ENCODE data around the gene TPSAB1. TPM values are rescaled to one million over a fixed set of nuclear protein-coding genes. Genes with fewer than 3 reads are reported as not detected.
"Not testable (repeated sequence)": the region's sequence is repeated elsewhere in the genome, so short reads cannot be mapped to it uniquely, and the experiment has no call there.

Gene TPSAB1
- total RNA-seq, 1 donor from 2014 or later = not detected

GRCh38 chr16:1237990-1238389, 2.5 kb upstream of the TPSAB1 start:
- H3K9ac ChIP-seq (ENCODE audit: low read length) = no peak overlapping the region
- no peaks in the 10 kb centered on the region for H3K79me2 ChIP-seq (ENCODE audit: insufficient read depth, low read length)
- FAIRE-seq (no peak), DNase-seq (ENCODE audit: low read depth) (no peak)
- H4K20me1 ChIP-seq (ENCODE audit: insufficient read depth, low read length) = no peaks in the 10 kb centered on the region
- no peak overlapping the region for H3K27ac ChIP-seq (ENCODE audit: low read depth, low read length)
- H3K27me3 ChIP-seq (ENCODE audit: insufficient read depth, low read length) = no peaks in the 10 kb centered on the region
- Mint-ChIP-seq H3K4me1 (ENCODE audit: low read depth, unreplicated experiment) (no peaks in the 10 kb centered on the region), H3K27ac (ENCODE audit: unreplicated experiment) (no peak overlapping the region), H3K27me3 (ENCODE audit: low read depth, unreplicated experiment) (peaks cover 12% of the 10 kb centered on the region), H3K4me3 (ENCODE audit: unreplicated experiment) (no peak overlapping the region), H3K9me3 (ENCODE audit: unreplicated experiment) (no peaks in the 10 kb centered on the region), H3K36me3 (ENCODE audit: low read depth, unreplicated experiment) (no peaks in the 10 kb centered on the region)
- H3K4me3 ChIP-seq (ENCODE audit: insufficient read depth, low read depth, low read length) = no peak overlapping the region
- no peaks in the 10 kb centered on the region for H3K9me3 ChIP-seq (ENCODE audit: insufficient read depth, low read depth, low read length)
- H2AFZ ChIP-seq (ENCODE audit: low read depth, low read length) = no peak overlapping the region
- TF ChIP-seq CTCF (IDR thresholded peaks at IDR 0.05; ENCODE audit: insufficient read depth, low read depth, low read length) (no peak), EZH2 (IDR thresholded peaks at IDR 0.05; ENCODE audit: insufficient read depth, low read length) (no peak)
- no peaks in the 10 kb centered on the region for H3K4me1 ChIP-seq (ENCODE audit: insufficient read depth, low read length)
- H3K4me2 ChIP-seq (ENCODE audit: low read length) = no peak overlapping the region
- H3K36me3 ChIP-seq (ENCODE audit: insufficient read depth, low read length) = no peaks in the 10 kb centered on the region

GRCh38 chr16:1238909-1239308, 1.6 kb upstream of the TPSAB1 start:
- H3K27me3 Mint-ChIP-seq (ENCODE audit: low read depth, unreplicated experiment) = peaks cover 15% of the 10 kb centered on the region
- H3K9me3 ChIP-seq (ENCODE audit: insufficient read depth, low read depth, low read length); H3K36me3 Mint-ChIP-seq (ENCODE audit: low read depth, unreplicated experiment); DNase-seq (ENCODE audit: low read depth); H3K79me2 ChIP-seq (ENCODE audit: insufficient read depth, low read length); H3K4me3 ChIP-seq (ENCODE audit: insufficient read depth, low read depth, low read length); H3K9me3 Mint-ChIP-seq (ENCODE audit: unreplicated experiment); H3K4me1 Mint-ChIP-seq (ENCODE audit: low read depth, unreplicated experiment); H3K27ac Mint-ChIP-seq (ENCODE audit: unreplicated experiment); FAIRE-seq; H3K4me1 ChIP-seq (ENCODE audit: insufficient read depth, low read length); H3K27ac ChIP-seq (ENCODE audit: low read depth, low read length); H3K27me3 ChIP-seq (ENCODE audit: insufficient read depth, low read length); H3K36me3 ChIP-seq (ENCODE audit: insufficient read depth, low read length); H4K20me1 ChIP-seq (ENCODE audit: insufficient read depth, low read length); H2AFZ ChIP-seq (ENCODE audit: low read depth, low read length); H3K4me3 Mint-ChIP-seq (ENCODE audit: unreplicated experiment); H3K4me2 ChIP-seq (ENCODE audit: low read length); H3K9ac ChIP-seq (ENCODE audit: low read length): not testable (repeated sequence)

- H3K4me1 Mint-ChIP-seq (ENCODE audit: low read depth, unreplicated experiment); H3K4me2 ChIP-seq (ENCODE audit: low read length); H2AFZ ChIP-seq (ENCODE audit: low read depth, low read length); H3K4me3 Mint-ChIP-seq (ENCODE audit: unreplicated experiment); H3K27ac Mint-ChIP-seq (ENCODE audit: unreplicated experiment); H3K27me3 ChIP-seq (ENCODE audit: insufficient read depth, low read length); H4K20me1 ChIP-seq (ENCODE audit: insufficient read depth, low read length); H3K9me3 ChIP-seq (ENCODE audit: insufficient read depth, low read depth, low read length); H3K27ac ChIP-seq (ENCODE audit: low read depth, low read length); H3K36me3 Mint-ChIP-seq (ENCODE audit: low read depth, unreplicated experiment); H3K9ac ChIP-seq (ENCODE audit: low read length); H3K4me3 ChIP-seq (ENCODE audit: insufficient read depth, low read depth, low read length); H3K36me3 ChIP-seq (ENCODE audit: insufficient read depth, low read length); H3K4me1 ChIP-seq (ENCODE audit: insufficient read depth, low read length); H3K79me2 ChIP-seq (ENCODE audit: insufficient read depth, low read length); H3K9me3 Mint-ChIP-seq (ENCODE audit: unreplicated experiment); FAIRE-seq; DNase-seq (ENCODE audit: low read depth): not testable (repeated sequence)
- peaks cover 15% of the 10 kb centered on the region for H3K27me3 Mint-ChIP-seq (ENCODE audit: low read depth, unreplicated experiment)
Measured at GRCh38 chr16:1239575-1239974, 930 bp upstream of the TPSAB1 start.

GRCh38 chr16:1241081-1241480, 576 bp downstream of the TPSAB1 start:
- not testable (repeated sequence) for H4K20me1 ChIP-seq (ENCODE audit: insufficient read depth, low read length); H3K4me3 Mint-ChIP-seq (ENCODE audit: unreplicated experiment); H3K9me3 Mint-ChIP-seq (ENCODE audit: unreplicated experiment); FAIRE-seq; H3K9ac ChIP-seq (ENCODE audit: low read length); H3K27ac ChIP-seq (ENCODE audit: low read depth, low read length); H3K79me2 ChIP-seq (ENCODE audit: insufficient read depth, low read length); H3K4me1 ChIP-seq (ENCODE audit: insufficient read depth, low read length); H3K27ac Mint-ChIP-seq (ENCODE audit: unreplicated experiment); H3K4me1 Mint-ChIP-seq (ENCODE audit: low read depth, unreplicated experiment); H2AFZ ChIP-seq (ENCODE audit: low read depth, low read length); DNase-seq (ENCODE audit: low read depth); H3K9me3 ChIP-seq (ENCODE audit: insufficient read depth, low read depth, low read length); H3K4me3 ChIP-seq (ENCODE audit: insufficient read depth, low read depth, low read length); H3K27me3 ChIP-seq (ENCODE audit: insufficient read depth, low read length); H3K36me3 Mint-ChIP-seq (ENCODE audit: low read depth, unreplicated experiment); H3K36me3 ChIP-seq (ENCODE audit: insufficient read depth, low read length); H3K4me2 ChIP-seq (ENCODE audit: low read length)
- H3K27me3 Mint-ChIP-seq (ENCODE audit: low read depth, unreplicated experiment) = peaks cover 28% of the 10 kb centered on the region

- H3K36me3 ChIP-seq (ENCODE audit: insufficient read depth, low read length); H3K79me2 ChIP-seq (ENCODE audit: insufficient read depth, low read length); H4K20me1 ChIP-seq (ENCODE audit: insufficient read depth, low read length); H3K27me3 ChIP-seq (ENCODE audit: insufficient read depth, low read length); H2AFZ ChIP-seq (ENCODE audit: low read depth, low read length); H3K9me3 ChIP-seq (ENCODE audit: insufficient read depth, low read depth, low read length); H3K4me1 Mint-ChIP-seq (ENCODE audit: low read depth, unreplicated experiment); H3K4me2 ChIP-seq (ENCODE audit: low read length); H3K9me3 Mint-ChIP-seq (ENCODE audit: unreplicated experiment); H3K4me1 ChIP-seq (ENCODE audit: insufficient read depth, low read length); H3K4me3 ChIP-seq (ENCODE audit: insufficient read depth, low read depth, low read length); H3K27ac Mint-ChIP-seq (ENCODE audit: unreplicated experiment); H3K27ac ChIP-seq (ENCODE audit: low read depth, low read length); H3K36me3 Mint-ChIP-seq (ENCODE audit: low read depth, unreplicated experiment); H3K4me3 Mint-ChIP-seq (ENCODE audit: unreplicated experiment); H3K9ac ChIP-seq (ENCODE audit: low read length); FAIRE-seq; DNase-seq (ENCODE audit: low read depth): not testable (repeated sequence)
- H3K27me3 Mint-ChIP-seq (ENCODE audit: low read depth, unreplicated experiment) = peaks cover 38% of the 10 kb centered on the region
Measured at GRCh38 chr16:1243363-1243762, 2.9 kb downstream of the TPSAB1 start.
